ENCODE measurements around the gene MTURN.

MTURN gene

GRCh38 chr7:30166155-30166840, 31.5 kb downstream of the MTURN start:
- Mint-ChIP-seq H3K27me3 (no peaks in the 10 kb centered on the region), H3K4me1 (peaks cover 23% of the 10 kb centered on the region), H3K27ac (peak overlapping the region in 1 of 2 donors; percentile 34), H3K9me3 (no peaks in the 10 kb centered on the region), H3K4me3 (no peak overlapping the region)
- no peak for DNase-seq
- ATAC-seq = no peak

GRCh38 chr7:30166841-30167235, 32.1 kb downstream of the MTURN start:
- Mint-ChIP-seq H3K27me3 (no peaks in the 10 kb centered on the region), H3K4me3 (no peak overlapping the region)

GRCh38 chr7:30167901-30168300, 33.1 kb downstream of the MTURN start:
- no peak overlapping the region for H3K4me3 Mint-ChIP-seq
- DNase-seq (no peak), ATAC-seq (no peak)
- H3K27me3 Mint-ChIP-seq = no peaks in the 10 kb centered on the region
- H3K27ac Mint-ChIP-seq = no peak overlapping the region
- peaks cover 11% of the 10 kb centered on the region for H3K4me1 Mint-ChIP-seq
- no peaks in the 10 kb centered on the region for H3K9me3 Mint-ChIP-seq

More at GRCh38 chr7:30166841-30167235, 32.1 kb downstream of the MTURN start:
- no peak overlapping the region for H3K27ac Mint-ChIP-seq
- no peaks in the 10 kb centered on the region for H3K9me3 Mint-ChIP-seq
- H3K4me1 Mint-ChIP-seq = peaks cover 22% of the 10 kb centered on the region
- DNase-seq = no peak
- no peak for ATAC-seq

GRCh38 chr7:30168835-30169573, 34.2 kb downstream of the MTURN start:
- Mint-ChIP-seq H3K4me3 (no peak overlapping the region), H3K4me1 (peaks cover under 1% of the 10 kb centered on the region), H3K27me3 (no peaks in the 10 kb centered on the region), H3K9me3 (no peaks in the 10 kb centered on the region), H3K27ac (no peak overlapping the region)
- ATAC-seq = no peak
- no peak for DNase-seq

- Mint-ChIP-seq H3K9me3 (no peaks in the 10 kb centered on the region), H3K27me3 (no peaks in the 10 kb centered on the region), H3K4me1 (no peaks in the 10 kb centered on the region), H3K27ac (no peak overlapping the region), H3K4me3 (no peak overlapping the region)
- no peak for ATAC-seq
- no peak for DNase-seq
These were observed 34.8 kb downstream of the MTURN start for GRCh38 chr7:30169579-30169978.

- Mint-ChIP-seq H3K27me3 (no peaks in the 10 kb centered on the region), H3K9me3 (no peaks in the 10 kb centered on the region), H3K4me1 (no peaks in the 10 kb centered on the region), H3K4me3 (no peak overlapping the region), H3K27ac (no peak overlapping the region)
- ATAC-seq (no peak), DNase-seq (no peak)
These were observed 35.9 kb downstream of the MTURN start for GRCh38 chr7:30170476-30171205.

GRCh38 chr7:30171766-30172447, 37.1 kb downstream of the MTURN start:
- no peak overlapping the region for H3K4me3 Mint-ChIP-seq
- no peaks in the 10 kb centered on the region for H3K9me3 Mint-ChIP-seq
- DNase-seq (no peak), ATAC-seq (no peak)
- H3K4me1 Mint-ChIP-seq = no peaks in the 10 kb centered on the region
- H3K27me3 Mint-ChIP-seq = no peaks in the 10 kb centered on the region
- H3K27ac Mint-ChIP-seq = no peak overlapping the region

- no peaks in the 10 kb centered on the region for H3K4me1 Mint-ChIP-seq
- no peaks in the 10 kb centered on the region for H3K9me3 Mint-ChIP-seq
- DNase-seq (no peak), ATAC-seq (no peak)
- no peak overlapping the region for H3K4me3 Mint-ChIP-seq
- no peaks in the 10 kb centered on the region for H3K27me3 Mint-ChIP-seq
- H3K27ac Mint-ChIP-seq = no peak overlapping the region
These were observed 37.7 kb downstream of the MTURN start for GRCh38 chr7:30172451-30172850.

GRCh38 chr7:30173058-30173897, 38.5 kb downstream of the MTURN start:
- H3K9me3 Mint-ChIP-seq = no peaks in the 10 kb centered on the region
- ATAC-seq (no peak), DNase-seq (no peak)
- H3K4me1 Mint-ChIP-seq = no peaks in the 10 kb centered on the region
- no peaks in the 10 kb centered on the region for H3K27me3 Mint-ChIP-seq
- peak overlapping the region in 1 of 2 donors; percentile 79 for H3K27ac Mint-ChIP-seq
- H3K4me3 Mint-ChIP-seq = no peak overlapping the region

- DNase-seq = no peak
- Mint-ChIP-seq H3K4me3 (no peak overlapping the region), H3K9me3 (no peaks in the 10 kb centered on the region), H3K27me3 (no peaks in the 10 kb centered on the region), H3K4me1 (peaks cover 8% of the 10 kb centered on the region), H3K27ac (no peak overlapping the region)
- no peak for ATAC-seq
These were observed 40.4 kb downstream of the MTURN start for GRCh38 chr7:30175180-30175579.

- DNase-seq (no peak), ATAC-seq (no peak)
- Mint-ChIP-seq H3K9me3 (no peaks in the 10 kb centered on the region), H3K4me3 (no peak overlapping the region), H3K27me3 (no peaks in the 10 kb centered on the region), H3K4me1 (peaks cover 8% of the 10 kb centered on the region), H3K27ac (peak overlapping the region in 1 of 2 donors; percentile 0)
These were observed 40.9 kb downstream of the MTURN start for GRCh38 chr7:30175636-30176147.

GRCh38 chr7:30176463-30177109, 41.8 kb downstream of the MTURN start:
- Mint-ChIP-seq H3K4me3 (no peak overlapping the region), H3K27me3 (no peaks in the 10 kb centered on the region), H3K4me1 (peaks cover 8% of the 10 kb centered on the region), H3K9me3 (no peaks in the 10 kb centered on the region), H3K27ac (no peak overlapping the region)
- no peak for ATAC-seq
- DNase-seq = no peak

- ATAC-seq (no peak), DNase-seq (no peak)
- Mint-ChIP-seq H3K27me3 (no peaks in the 10 kb centered on the region), H3K4me3 (no peak overlapping the region), H3K9me3 (no peaks in the 10 kb centered on the region), H3K4me1 (peaks cover 8% of the 10 kb centered on the region), H3K27ac (no peak overlapping the region)
These were observed 42.4 kb downstream of the MTURN start for GRCh38 chr7:30177186-30177585.

- peaks cover 8% of the 10 kb centered on the region for H3K4me1 Mint-ChIP-seq
- peaks cover 0 to under 1% of the 10 kb centered on the region in 2 donors for H3K9me3 Mint-ChIP-seq
- DNase-seq = no peak
- ATAC-seq = no peak
- H3K27ac Mint-ChIP-seq = no peak overlapping the region
- H3K27me3 Mint-ChIP-seq = no peaks in the 10 kb centered on the region
- no peak overlapping the region for H3K4me3 Mint-ChIP-seq
These were observed 43.2 kb downstream of the MTURN start for GRCh38 chr7:30177965-30178364.

All from stimulated activated naive CD8-positive, alpha-beta T cell treated with anti-CD3 and anti-CD28 coated beads, Interleukin-15, amount 100 ng/mL, for 72 hours (primary cell).